ENCODE results near the gene NFATC1.

The NFATC1 gene

DNA sequence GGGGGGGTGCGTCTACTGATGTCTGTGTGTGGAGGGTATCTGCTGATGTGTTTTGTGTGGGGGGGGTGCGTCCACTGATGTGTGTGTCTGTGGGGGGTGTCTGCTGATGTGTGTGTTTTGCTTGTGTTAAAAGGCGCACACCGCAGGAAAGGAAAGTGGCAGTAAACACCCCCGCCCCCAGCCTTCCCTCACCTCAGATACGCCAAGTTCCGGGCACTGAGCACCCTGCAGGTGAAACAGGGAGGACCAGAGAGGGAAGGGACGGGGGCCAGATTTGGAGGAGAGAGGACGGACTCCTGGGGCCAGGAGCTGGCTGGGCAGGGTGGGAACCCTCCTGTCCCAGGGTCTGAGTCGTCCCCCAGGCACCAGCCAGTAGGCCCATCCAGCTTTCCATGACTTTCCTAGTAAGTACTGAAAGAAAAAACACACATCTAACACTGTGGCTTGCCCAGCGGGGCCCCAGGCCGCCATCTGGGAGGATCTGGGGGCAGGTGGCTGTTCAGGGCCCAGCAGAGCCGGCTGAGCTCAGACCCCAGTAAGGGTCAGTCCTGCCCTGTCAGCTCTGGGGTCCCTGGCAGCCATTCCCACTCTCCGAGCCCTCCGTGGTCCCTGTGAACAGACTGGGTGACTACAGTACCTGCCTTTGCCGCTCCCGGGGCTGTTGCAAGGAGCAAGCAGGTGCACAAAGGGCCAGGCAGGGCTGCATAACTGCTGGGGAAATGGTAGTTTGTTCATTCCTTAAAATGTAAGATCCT lies 126.9 kb downstream of the NFATC1 start:
- DNase-seq (ENCODE audit: low spot score) = peak; percentile 68
- TF ChIP-seq, protein P1, sequence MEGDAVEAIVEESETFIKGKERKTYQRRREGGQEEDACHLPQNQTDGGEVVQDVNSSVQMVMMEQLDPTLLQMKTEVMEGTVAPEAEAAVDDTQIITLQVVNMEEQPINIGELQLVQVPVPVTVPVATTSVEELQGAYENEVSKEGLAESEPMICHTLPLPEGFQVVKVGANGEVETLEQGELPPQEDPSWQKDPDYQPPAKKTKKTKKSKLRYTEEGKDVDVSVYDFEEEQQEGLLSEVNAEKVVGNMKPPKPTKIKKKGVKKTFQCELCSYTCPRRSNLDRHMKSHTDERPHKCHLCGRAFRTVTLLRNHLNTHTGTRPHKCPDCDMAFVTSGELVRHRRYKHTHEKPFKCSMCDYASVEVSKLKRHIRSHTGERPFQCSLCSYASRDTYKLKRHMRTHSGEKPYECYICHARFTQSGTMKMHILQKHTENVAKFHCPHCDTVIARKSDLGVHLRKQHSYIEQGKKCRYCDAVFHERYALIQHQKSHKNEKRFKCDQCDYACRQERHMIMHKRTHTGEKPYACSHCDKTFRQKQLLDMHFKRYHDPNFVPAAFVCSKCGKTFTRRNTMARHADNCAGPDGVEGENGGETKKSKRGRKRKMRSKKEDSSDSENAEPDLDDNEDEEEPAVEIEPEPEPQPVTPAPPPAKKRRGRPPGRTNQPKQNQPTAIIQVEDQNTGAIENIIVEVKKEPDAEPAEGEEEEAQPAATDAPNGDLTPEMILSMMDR (IDR thresholded peaks at IDR 0.05) = no peak
- H3K27ac ChIP-seq = peak overlapping the region in 1 of 2 donors; percentile 7
- H3K4me3 ChIP-seq = no peak overlapping the region

DNA sequence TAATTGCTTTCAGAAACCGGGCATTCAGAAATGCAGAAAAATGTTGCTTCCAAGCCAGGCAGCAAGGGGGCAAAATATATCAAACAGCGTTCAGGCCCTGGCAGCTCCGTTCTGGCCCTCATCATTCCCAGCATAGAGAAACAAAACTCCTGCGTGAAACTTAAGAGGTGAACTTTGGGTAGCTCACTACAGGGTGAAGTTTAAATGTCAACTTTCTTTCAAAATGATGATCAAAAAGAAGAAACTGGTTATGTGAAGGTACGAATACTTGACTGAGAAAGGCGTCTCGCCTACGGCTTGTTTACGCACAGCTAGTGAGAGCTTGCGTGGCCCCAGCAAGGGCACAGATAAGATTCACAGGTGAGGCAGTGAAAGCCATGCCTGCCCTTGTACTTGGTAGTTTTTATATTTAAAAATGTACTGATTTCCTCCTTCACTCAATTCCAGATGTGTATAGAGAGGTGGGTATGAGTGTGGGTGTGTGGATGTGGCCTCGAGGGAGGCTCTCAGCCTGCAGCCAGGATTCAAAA lies 127.5 kb downstream of the NFATC1 start:
- no peak overlapping the region for H3K4me3 ChIP-seq
- peak; percentile 54 for DNase-seq (ENCODE audit: low spot score)
- H3K27ac ChIP-seq = no peak overlapping the region
- TF ChIP-seq, protein P1 (IDR thresholded peaks at IDR 0.05) = no peak

DNA sequence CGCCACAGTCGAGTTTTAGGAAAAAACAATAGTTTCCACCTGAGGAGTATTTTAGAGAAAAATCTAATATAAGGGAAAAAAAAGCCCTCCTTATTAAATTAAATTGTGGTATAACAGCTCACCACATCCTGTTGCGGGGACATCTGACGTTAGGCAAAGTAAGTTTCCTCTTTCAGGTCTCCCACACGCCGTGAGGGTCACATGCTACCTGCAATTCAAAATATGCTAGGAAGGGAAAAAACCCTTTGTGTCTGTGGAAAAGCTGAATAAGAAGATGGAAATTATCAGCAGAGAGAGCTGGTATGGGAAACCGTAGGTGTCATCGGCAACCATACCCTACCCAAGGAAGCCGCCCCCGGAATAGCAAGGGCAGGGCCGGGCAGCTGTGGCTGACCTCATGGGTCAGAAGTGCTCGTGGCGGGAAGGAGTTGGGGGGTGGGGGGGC lies 128.0 kb downstream of the NFATC1 start:
- H3K27ac ChIP-seq = no peak overlapping the region
- H3K4me3 ChIP-seq = no peak overlapping the region
- DNase-seq (ENCODE audit: low spot score) = peak; percentile 50
- TF ChIP-seq, protein P1 (IDR thresholded peaks at IDR 0.05) = no peak

DNA sequence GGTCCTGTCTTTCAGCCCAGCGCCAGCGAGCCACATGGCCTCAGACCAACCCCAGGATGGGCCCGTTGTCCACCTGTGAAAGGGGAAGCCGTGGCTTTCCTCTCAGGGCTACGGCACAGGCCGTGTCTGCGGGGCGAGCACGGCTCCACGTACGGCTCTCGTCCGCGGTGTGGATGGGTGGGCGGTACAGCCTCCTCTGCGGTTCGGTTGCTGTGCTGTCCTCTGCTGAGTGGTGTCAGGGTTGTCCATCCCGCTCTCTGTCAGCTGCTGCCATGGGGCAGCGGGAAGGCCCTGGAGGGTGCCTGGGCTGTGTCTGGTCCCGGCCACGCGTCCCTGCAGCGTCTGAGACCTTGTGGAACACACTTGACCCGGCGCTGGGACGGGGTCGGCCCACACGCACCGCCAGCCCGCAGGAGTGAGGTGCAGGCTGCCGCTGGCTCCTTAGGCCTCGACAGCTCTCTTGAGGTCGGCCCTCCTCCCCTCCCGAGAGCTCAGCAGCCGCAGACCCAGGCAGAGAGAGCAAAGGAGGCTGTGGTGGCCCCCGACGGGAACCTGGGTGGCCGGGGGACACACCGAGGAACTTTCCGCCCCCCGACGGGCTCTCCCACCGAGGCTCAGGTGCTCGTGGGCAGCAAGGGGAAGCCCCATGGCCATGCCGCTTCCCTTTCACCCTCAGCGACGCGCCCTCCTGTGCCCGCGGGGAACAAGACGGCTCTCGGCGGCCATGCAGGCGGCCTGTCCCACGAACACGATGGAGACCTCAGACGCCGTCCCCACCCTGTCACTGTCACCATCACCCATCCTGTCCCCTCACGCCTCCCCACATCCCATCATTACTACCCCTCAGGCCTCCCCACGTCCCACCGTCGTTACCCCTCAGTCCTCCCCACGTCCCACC lies 128.7 kb downstream of the NFATC1 start:
- Histone ChIP-seq H3K4me3 (no peak overlapping the region), H3K27ac (no peak overlapping the region)
- TF ChIP-seq, protein P1 (IDR thresholded peaks at IDR 0.05) = no peak
- DNase-seq (ENCODE audit: low spot score) = peak; percentile 68

DNA sequence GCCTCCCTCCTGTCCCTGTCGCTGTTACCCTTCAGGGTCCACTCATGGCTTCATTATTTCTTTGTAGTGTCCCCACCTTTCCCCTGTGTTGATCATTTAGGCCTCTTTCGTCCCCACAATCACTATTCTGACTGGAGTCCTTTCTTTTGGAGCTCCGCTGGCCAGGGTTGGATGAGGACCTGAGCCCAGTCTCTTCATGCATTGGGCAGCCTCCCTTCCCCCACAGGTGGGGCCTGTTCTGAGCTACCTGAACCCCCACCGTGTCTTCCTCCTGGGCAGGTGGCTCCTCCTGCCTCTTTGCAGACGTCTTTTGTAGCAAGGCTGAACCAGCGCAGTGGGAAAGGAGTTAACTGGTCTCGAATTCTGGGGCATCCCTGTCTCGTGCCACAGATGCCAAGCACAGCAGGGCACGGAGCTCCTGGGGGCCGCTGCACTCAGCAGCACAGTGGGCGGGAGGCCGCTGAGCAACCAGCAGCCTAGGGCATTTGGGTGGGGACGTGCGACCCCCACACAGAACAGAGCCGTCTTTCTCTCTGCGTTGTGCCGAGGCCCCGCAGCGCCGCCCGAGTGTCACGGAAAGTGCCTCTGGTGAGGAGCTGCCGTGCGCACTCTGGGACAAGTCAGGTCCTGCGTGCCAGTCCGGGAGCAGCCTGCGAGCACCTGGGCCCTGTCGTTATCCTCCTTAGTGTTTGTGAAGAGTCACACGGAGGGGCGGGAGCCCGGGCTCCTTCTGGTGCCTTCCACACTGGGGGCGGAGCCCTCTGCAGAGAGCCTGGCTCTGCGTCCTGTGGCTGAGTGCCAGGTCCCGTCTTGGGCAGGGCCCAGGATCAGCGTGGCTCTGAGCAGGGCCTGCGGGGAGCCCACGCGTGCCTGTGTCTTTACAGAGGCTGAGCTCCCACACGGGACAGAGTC lies 130.1 kb downstream of the NFATC1 start:
- H3K27ac ChIP-seq = peak overlapping the region in 1 of 2 donors; percentile 76
- TF ChIP-seq, protein P1 (IDR thresholded peaks at IDR 0.05) = no peak
- peak; percentile 84 for DNase-seq (ENCODE audit: low spot score)
- peak overlapping the region; percentile 57 for H3K4me3 ChIP-seq

All from coronary artery (tissue), 2 donors.